Activated T-helper 9 cell treated with anti-CD3 and anti-CD28 coated beads, Interleukin-2, amount 50 U/mL, for 16 hours (primary cell): Measurements from ENCODE around the gene ZNF217.
A peak's percentile ranks its signal among the peaks of the same experiment; 100 is the strongest.
"Not testable (repeated sequence)": the region's sequence is repeated elsewhere in the genome, so short reads cannot be mapped to it uniquely, and the experiment has no call there.

Experiments
- DNase-seq: peaks from one replicate; pipeline ENCODE4 v3.0.0-alpha.2; 2020; ENCODE audit warnings: low read depth

The ZNF217 gene

DNA sequence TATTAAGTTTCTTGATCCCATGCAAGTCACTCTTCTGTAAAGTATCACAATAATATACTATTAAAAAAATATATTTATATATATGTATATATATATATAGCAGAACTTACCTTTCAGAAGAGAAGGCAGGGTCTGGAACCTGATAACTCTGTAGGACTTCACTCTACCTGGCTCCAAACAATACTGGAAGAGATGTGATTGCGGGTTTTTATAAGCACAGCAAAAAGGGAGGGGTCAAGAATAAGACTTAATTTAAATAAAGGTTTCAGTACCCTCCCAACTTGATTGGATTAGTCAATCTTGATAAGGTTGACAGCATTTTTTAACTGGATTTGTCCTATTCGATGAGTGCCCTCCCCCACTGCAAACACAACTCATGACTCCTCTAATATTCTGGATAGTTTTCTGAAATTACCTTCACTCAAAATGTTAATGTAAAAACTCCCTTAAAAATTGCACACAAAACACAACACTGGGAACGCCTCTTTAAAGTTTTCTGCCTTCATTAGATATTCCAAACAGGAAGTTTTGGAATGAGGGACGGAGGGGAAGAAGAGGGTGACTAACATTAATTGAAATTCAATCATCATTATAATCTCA is 4.0 kb upstream of the ZNF217 start:
- DNase-seq: no peak

DNA sequence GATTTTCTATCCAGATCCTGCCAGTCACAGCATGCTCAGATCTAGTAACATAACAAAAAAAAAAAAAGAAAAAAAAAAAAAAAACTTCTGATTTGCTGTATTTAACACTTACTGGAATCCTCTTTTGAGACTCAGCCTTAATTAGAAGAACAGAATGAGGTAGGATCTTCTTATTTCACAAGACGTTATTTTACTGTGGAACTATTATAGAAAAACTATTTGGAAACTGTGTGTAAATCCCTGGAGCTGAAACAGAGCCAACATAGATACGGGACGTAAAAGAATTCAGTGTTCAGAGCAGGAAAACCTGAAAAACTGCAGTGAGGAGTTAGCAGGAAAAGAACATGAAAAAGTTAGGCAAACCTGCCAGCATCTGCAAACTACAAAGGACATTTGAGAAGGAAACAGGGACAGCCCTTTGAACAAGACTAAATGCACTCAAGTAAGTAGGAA is 3.4 kb upstream of the ZNF217 start:
- no peak for DNase-seq

DNA sequence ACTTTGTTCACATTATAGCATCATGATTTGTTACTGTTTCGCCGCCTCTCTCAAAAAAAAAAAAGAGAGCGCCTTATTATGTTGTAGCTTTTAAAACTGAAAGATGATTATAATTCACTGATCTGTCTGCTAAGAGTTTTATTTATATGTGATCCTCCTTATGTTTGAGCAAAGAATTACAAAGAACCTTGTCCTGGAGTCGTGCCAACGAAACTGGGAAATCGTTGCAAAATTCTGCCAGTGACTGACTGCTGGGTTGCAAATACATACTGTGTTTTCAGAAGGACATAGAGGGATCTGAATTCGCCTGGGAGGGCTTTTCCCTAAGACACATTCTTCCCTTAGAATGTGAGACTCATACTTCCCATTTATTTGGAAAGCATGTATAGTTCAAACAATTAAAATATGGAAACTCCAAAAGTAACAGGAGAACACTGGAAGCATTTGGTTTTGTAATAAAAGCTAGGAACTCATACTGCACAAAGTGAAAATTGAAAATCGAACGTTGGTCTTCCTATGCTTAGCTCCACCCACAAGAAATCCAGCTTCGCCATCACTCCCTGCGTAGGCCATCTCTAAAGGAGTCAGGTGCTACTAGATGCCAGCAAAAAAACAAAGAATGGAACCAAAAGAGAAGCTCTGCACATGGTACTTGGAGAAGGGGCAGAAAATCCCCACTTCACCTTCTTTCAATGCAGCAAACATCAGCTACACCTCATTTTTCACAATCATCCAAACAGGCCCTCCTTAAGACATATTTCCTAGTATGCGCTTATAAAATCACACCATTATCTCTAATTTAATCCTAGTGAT is 2.8 kb upstream of the ZNF217 start:
- not testable (repeated sequence) for DNase-seq

DNA sequence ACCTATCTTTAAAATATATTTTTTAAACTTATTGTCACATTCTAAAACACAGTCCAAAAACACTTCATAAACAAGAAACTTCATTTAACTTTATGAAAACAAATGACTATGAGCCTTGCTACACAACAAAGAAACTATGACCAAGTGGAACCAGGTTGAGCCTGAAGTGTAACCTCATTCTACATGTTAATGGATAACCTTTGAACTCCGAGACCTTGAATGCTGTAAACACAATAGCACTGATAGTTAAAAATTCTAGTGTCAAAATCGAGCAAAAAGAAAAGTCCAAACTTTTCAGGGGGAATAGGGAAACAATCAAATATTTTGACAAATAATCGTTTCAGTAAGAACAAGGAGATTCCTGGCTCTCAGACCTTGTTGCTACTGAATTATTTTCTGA is 2.1 kb upstream of the ZNF217 start:
- DNase-seq: not testable (repeated sequence)

DNA sequence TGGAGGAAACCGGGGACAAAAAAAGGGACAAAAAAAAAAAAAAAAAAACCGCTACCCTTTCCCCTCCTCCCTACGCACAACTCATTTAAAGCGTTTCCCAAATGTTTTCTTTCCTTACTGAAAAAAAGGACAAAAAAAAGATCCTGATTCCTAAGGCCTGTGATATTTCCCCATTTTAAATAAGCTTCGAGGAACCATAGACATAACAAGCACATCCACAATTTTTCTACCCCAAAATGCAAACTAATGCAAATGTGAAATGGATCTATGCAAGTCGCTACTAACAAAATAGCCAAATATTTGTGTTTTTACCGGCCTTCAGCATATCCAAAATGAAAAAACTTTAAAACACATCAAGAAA is 1.4 kb upstream of the ZNF217 start:
- DNase-seq: no peak

DNA sequence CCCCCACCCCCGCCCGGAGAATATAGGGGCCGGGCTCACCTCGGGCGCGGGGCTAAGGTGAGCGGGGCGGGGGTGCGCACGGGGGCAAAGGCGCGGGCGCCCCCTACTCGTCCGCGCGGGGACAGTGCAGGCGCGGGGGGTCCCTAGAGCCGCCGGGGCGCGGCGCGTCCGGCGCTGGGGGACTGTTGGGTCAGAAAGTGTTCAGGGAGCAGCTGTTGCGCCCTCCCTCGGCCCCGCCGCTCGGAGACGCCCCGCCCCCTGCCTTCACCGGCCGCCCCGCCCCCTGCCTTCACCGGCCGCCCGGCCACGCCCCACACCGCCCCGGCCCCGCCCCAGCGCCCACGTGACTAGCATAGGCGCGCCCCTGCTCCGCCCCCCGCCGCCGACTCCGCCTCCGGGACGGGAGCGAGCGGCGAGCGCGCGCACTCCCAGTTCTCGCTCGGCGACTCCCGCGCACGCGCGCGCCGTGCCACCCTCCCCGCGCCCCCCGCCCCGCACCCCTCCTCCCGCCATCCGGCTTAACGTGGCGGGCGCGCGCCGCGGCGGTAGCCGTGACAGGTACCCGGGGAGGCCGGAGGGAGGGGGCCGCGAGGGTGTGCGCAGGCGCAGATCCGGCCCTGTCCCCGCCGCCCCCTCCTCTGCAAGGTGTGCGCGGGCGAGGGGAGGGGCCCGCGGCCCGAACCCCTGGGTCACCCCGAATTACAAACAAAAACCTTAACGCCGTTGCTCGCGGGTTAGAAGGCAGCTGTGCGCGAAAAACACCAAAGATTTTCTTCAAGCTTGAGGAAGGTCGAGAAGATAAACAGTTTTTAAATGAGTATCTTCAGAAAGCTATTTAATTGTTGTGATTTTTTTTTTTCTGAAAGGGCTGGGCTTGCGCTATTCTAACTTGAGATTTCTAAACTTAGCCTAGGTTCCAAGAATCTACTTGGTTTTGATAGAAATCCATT is 704 bp upstream of the ZNF217 start:
- peak; percentile 97 for DNase-seq

DNA sequence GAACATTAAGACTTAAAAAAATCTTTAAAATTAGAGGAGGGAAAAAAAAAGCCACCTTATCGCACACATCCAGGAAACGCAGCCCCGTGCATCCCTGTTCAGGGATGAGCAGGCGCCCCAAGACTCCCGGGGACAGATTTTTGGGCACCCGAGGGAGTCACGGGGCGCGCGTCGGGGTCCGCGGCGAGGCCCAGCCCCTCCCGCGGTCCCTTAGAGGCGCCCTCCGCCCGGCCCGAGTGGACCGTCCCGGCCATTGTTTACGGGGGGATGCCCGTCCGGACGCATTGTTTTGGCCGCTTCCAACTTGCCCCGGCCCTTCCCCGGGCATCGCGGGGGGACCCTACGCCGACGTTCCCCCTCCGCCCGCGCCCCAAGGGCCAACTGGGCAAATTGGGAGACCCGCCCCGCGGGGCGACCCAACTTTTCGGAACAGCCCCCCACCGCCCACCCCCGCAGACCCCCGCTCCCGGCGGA is 610 bp downstream of the ZNF217 start:
- DNase-seq: no peak

DNA sequence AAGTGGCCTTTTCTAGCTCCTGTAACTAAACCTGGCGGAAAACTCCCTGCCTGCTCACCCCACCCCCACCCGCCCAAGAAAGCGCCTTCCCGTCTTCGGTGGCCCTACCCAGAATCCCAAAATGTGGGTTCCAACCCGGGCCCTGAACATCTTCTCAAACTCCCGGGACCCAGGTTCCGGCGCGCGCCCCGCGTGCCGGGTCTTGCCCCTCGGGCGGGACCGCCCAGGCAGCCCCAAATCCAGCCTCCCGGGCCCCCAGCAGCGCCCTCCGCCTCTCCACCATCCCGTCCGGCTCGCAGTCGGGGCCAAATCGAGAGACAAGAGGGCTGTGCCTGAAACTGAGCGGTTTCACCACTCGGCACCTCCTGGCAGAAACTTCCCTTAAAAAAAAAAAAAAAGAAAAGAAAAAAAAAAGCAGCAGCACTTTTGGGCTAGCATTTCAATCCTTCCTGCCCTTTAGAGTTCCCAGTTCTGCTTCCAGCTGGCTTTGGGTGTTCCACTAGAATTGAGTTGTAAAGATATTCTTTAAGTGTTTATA is 1.1 kb downstream of the ZNF217 start:
- peak; percentile 41 for DNase-seq

DNA sequence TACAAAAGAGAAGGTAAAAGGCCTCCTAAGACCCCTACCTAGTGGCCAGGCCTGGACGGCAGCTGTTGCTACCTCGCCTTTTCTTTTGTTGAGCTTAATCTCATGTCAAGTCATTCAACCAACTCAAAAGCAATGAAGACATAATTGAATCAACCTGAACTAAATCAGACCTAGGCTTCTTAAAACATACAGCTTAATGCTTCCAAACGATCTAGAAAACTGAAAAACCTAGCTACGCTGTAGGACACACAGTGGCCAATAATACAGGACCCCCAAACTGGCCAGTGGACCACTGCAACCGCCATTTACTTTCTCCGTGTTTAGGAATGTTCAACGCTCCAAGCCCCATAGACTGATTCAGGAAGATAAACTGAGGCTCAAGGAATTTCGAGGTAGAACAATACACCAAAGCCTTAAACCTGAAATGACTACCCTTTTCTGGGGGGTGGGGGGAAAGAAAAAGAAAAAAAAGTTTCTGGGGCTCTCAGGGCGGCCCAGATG is 1.6 kb downstream of the ZNF217 start:
- DNase-seq: not testable (repeated sequence)

DNA sequence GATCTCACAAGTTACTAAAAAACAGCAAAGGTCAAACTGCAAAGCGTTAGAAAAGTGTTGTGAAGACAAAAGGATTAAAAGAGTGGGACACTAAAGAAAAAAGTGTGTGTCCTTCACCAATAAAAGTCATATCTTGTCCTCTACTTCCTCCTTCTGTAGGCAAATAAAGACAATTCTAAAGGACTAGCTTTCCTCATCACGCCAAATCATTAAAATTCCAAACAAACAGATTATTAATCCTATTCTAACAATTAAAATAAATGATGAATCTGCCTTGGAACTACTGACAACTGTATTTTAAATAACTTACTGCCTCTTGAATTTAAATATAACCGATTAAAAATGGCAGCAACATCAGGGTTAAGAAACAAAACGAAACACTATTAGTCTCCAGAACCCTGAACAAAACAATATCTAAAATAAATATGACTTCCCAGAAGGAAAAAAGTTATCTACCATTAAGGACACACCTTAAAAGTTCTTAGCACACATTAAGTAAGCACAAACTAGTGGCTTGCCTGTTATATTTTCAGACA is 2.4 kb downstream of the ZNF217 start:
- DNase-seq: not testable (repeated sequence)

DNA sequence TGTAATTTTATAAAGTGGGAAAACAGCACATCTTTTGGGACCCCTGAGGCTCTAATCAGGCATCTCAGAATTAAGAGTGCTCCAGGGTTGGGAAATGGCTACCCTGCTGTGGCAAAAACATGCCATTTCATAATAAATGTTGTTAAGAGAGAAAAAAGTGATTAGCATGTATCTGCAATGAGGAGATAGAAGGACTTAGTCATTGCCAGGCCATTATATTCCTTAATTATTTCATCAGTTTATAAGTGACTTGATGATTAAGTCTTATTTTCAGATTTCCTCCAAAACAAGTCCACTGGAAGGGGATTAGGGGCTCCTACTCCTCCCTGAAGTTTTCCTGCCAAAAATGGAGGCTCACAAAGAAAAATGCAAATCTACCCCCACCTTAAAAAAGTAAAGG is 3.0 kb downstream of the ZNF217 start:
- DNase-seq: not testable (repeated sequence)

DNA sequence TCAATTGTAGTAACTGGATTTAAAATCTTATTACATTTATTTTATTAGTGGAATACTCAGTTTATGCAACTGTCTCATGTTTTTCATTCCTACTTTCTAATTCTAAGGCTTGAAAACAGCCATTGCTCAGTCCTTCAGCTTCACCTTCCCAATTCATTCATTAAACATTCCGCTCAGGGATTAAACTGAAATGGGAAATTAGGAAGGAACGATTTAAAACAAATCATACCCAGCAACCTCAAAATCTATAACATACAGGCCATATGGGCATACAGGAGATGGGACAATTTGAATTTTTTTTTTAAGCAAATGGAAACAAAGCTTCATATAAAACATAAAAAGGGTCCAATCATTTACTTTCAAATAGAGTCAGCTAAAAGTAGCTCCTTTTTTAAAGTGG is 3.5 kb downstream of the ZNF217 start:
- DNase-seq: not testable (repeated sequence)

DNA sequence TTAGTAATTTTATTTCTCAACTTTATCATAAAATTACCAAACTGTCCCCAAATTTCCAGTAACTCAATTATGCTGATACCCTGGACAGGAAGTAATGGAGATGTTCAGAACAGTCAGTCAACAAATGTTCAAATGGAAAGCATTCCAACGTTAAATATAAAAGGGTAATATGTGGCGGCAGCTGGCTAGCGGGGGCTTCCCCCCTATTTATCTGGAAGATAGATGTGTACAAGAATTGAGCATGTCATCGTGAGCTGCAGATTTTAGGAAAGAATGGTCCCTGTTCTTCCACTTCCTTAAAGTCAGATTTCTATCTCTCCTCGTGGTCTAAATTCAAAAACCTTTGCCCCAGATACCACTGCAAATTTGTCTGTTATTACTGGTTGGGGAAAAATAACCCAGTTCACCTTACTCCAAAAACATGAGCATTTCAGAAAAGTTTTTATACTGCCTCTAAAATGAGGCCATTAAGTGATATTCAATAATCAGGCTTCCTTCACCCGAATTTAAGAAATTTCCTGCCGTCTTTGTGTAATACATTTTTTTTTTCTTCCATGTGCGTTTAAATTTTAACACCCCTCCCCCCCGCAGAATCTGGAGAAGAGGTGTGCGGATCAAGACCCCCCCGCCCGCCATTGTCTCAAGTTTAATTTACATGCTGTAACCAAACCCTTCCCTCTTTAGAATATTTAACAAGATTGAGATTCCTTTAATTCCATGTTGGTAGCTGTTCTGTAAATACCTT is 4.1 kb downstream of the ZNF217 start:
- DNase-seq: not testable (repeated sequence)

DNA sequence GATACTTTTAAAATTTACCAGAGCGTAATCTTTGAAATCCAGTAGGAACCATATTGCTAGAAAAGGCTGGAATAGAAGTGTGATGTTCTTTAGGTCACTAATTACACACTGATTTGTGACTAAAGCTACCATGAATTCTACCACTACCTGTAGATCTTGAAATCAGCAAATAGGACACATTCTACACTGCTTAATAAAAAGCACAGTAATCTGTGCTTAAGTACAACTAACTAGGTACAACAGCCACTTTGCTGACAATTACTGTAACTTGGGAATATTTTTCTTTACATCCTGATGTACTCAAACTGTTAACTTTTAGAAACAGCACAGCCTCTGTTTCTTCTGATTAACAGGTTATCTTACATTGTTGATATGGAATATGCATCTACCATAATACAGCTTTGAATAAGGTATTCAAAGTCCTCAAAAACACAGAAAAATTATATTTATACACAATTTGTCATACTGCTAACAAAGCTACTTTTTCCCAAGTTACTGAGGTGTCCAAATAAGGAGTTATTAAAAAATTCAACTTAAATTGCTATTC is 6.4 kb downstream of the ZNF217 start:
- not testable (repeated sequence) for DNase-seq

DNA sequence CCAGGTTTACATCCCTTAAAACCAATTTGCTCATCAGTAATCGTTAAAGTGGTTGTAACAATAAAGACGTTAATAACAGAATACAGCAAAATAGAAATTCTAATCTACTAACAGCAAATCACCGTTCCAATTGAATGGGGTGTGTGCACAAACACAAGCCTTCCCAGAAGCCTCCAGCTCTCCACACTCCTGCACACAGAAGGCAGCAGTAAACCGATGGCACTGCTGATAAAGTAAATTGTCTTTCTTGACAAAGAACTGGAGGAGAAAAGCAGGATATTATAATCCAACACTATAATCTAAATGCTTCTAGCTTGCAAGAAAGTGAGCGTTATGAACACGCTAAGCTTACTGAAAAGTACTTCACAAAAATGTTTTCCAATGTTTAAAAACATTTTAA is 7.0 kb downstream of the ZNF217 start:
- DNase-seq: no peak

DNA sequence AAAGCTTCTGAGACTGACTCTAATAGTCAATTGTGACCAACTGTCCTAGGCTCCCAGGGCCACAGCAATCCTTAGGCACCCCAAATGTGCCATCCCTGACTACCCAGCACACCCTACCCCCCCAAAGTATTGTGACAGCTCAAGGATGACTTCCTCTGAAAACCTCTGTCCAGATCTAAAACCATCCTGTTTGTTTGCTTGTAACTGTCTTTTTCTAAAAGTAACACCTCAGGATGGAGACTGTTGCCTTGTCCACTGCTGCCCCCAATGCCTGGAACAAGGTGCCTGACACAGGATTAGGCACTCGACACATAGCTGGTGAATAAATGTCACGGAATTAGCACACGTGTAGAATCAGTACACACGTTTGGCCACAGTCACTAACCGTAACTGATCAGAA is 7.7 kb downstream of the ZNF217 start:
- DNase-seq: not testable (repeated sequence)

DNA sequence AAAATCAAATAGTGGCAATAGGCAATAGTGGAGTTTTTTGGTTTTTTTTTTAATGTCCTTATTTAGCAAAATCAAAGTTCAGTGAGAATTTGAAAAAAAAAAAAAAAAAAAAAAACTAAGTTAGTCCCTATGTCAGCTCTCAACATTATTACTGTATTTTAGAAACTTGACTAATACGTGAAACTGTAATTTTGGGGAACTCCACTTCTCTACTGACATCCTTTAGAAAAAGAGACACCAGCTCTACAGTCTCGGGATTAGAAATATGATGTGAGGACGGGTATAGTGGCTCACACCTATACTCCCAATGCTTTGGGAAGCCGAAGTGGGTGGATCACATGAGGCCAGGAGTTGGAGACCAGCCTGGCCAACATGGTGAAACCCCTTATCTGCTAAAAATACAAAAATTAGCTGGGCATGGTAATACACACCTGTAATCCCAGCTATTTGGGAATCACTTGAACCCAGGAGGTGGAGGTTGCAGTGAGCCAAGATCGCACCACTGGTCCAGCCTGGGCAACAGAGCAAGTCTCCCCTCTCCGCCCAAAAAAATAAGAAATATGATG is 8.6 kb downstream of the ZNF217 start:
- not testable (repeated sequence) for DNase-seq

DNA sequence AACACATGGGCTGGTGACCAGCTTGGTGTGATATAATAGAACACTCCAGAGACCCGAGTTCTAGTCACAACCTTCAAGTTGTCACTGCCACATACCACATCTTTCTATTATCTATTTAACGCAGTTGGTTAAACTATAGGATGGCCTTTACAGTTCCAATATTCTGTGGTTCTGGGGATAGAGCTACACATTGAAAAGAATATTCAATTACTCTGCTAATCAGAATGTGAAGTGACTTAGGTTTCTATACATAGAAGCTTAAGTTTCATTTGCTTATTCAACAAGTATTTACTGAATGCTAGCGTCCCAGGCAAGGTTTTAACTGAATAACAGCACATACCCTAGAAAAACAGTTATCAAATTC is 9.1 kb downstream of the ZNF217 start:
- not testable (repeated sequence) for DNase-seq

DNA sequence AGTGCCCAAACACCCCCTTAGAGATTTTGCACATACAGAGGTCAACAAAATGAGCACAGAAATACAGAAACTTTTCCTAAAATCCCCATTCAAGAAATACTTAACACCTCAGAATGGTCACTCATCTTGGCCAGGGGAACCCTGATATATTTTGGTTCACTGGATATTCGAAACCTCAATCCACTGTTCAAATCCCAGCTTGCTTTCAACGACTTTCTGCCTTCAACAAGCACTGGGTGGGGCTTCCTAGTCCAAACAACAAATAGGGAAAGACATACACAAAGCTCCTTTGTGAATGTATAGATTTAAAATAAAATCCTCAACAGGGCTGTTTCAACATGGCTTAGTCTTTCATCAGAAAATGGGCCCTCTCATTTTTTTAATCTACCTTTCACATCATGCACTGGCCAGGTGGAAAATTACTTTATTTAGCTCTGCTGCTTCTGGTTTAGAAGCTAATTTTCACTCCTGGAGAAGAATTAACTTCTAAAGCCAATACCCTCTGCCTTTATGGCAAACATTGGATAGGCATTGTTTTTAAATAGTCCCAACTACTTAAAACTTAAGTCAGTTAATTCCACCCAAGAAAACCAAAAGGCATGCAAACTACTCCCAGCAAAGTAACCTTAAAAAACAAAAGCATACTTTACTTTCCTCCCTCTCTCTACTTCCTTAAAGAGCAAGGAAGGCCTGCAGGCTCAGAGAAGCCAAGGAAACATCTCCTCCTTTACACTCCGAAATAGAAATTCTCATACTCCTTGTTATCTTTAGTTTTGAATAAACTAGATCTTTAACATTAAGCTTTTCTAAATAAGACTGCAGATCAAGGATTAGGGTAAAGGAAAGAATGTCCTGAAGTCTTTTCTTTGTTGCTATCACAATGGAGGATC is 9.7 kb downstream of the ZNF217 start:
- not testable (repeated sequence) for DNase-seq
